Skin epidermis (tissue), 12 donors: ENCODE results near the gene PTPN11.
"Not testable (repeated sequence)": the region's sequence is repeated elsewhere in the genome, so short reads cannot be mapped to it uniquely, and the experiment has no call there.

ENCODE experiments used
- H3K27ac ChIP-seq, 21 experiments: fragments of 200-600 bp; sonication (generic) in 11 of 21; one replicate each; pipeline ENCODE4 v1.5.0; 2020; ENCODE audit warnings: mild to moderate bottlenecking in 3 of 21, inconsistent platforms in 2 of 21, moderate library complexity in 2 of 21
- H3K4me3 ChIP-seq, 7 experiments: fragments of 200-600 bp; sonication (generic) in 2 of 7; one replicate each; pipeline ENCODE4 v1.5.0; 2020; ENCODE audit warnings: inconsistent platforms in 2 of 7, mild to moderate bottlenecking in 2 of 7, moderate library complexity in 1 of 7

The PTPN11 gene

GRCh38 chr12:112498580-112498979, 79.8 kb downstream of the PTPN11 start:
- H3K27ac ChIP-seq, result no peak overlapping the region
- H3K4me3 ChIP-seq, result no peak overlapping the region

GRCh38 chr12:112503512-112503911, 84.8 kb downstream of the PTPN11 start:
- H3K27ac ChIP-seq, result no peak overlapping the region
- H3K4me3 ChIP-seq, result no peak overlapping the region

- Histone ChIP-seq H3K4me3 (no peak overlapping the region), H3K27ac (no peak overlapping the region)
These were observed 87.9 kb downstream of the PTPN11 start for GRCh38 chr12:112506513-112507166.

GRCh38 chr12:112513471-112513870, 94.7 kb downstream of the PTPN11 start:
- H3K4me3 ChIP-seq, result no peak overlapping the region

GRCh38 chr12:112514456-112514855, 95.7 kb downstream of the PTPN11 start:
- no peak overlapping the region for H3K4me3 ChIP-seq

More at GRCh38 chr12:112513471-112513870, 94.7 kb downstream of the PTPN11 start:
- H3K27ac ChIP-seq, result no peak overlapping the region

GRCh38 chr12:112514926-112515642, 96.3 kb downstream of the PTPN11 start:
- Histone ChIP-seq H3K27ac (no peak overlapping the region), H3K4me3 (no peak overlapping the region)

More at GRCh38 chr12:112514456-112514855, 95.7 kb downstream of the PTPN11 start:
- no peak overlapping the region for H3K27ac ChIP-seq

GRCh38 chr12:112515868-112516267, 97.1 kb downstream of the PTPN11 start:
- Histone ChIP-seq H3K27ac (no peak overlapping the region), H3K4me3 (no peak overlapping the region)

GRCh38 chr12:112517730-112518364, 99.1 kb downstream of the PTPN11 start:
- H3K27ac ChIP-seq, result no peak overlapping the region

GRCh38 chr12:112518365-112518735, 99.6 kb downstream of the PTPN11 start:
- H3K4me3 ChIP-seq, result no peak overlapping the region

More at GRCh38 chr12:112517730-112518364, 99.1 kb downstream of the PTPN11 start:
- H3K4me3 ChIP-seq, result no peak overlapping the region

GRCh38 chr12:112519841-112520340, 101.1 kb downstream of the PTPN11 start:
- H3K4me3 ChIP-seq, H3K27ac ChIP-seq: not testable (repeated sequence)

More at GRCh38 chr12:112518365-112518735, 99.6 kb downstream of the PTPN11 start:
- H3K27ac ChIP-seq, result no peak overlapping the region

GRCh38 chr12:112523856-112524255, 105.1 kb downstream of the PTPN11 start:
- Histone ChIP-seq H3K4me3 (no peak overlapping the region), H3K27ac (no peak overlapping the region)

GRCh38 chr12:112524269-112524668, 105.5 kb downstream of the PTPN11 start:
- no peak overlapping the region for H3K27ac ChIP-seq
- H3K4me3 ChIP-seq, result no peak overlapping the region

GRCh38 chr12:112524676-112525425, 106.1 kb downstream of the PTPN11 start:
- Histone ChIP-seq H3K4me3 (no peak overlapping the region), H3K27ac (no peak overlapping the region)

- Histone ChIP-seq H3K4me3 (no peak overlapping the region), H3K27ac (no peak overlapping the region)
These were observed 106.7 kb downstream of the PTPN11 start for GRCh38 chr12:112525426-112525809.

GRCh38 chr12:112527082-112527481, 108.3 kb downstream of the PTPN11 start:
- H3K4me3 ChIP-seq, result no peak overlapping the region
- no peak overlapping the region for H3K27ac ChIP-seq

- H3K4me3 ChIP-seq, result no peak overlapping the region
- H3K27ac ChIP-seq, result no peak overlapping the region
These were observed 108.8 kb downstream of the PTPN11 start for GRCh38 chr12:112527501-112527900.

- no peak overlapping the region for H3K4me3 ChIP-seq
These were observed 109.8 kb downstream of the PTPN11 start for GRCh38 chr12:112528521-112528920.

GRCh38 chr12:112530941-112531340, 112.2 kb downstream of the PTPN11 start:
- H3K27ac ChIP-seq, result no peak overlapping the region
- no peak overlapping the region for H3K4me3 ChIP-seq

More at GRCh38 chr12:112528521-112528920, 109.8 kb downstream of the PTPN11 start:
- H3K27ac ChIP-seq, result no peak overlapping the region

- H3K27ac ChIP-seq, result no peak overlapping the region
- no peak overlapping the region for H3K4me3 ChIP-seq
These were observed 113.4 kb downstream of the PTPN11 start for GRCh38 chr12:112532106-112532505.

GRCh38 chr12:112533528-112533927, 114.8 kb downstream of the PTPN11 start:
- H3K4me3 ChIP-seq, result no peak overlapping the region
- no peak overlapping the region for H3K27ac ChIP-seq
